Measurements from ENCODE around the gene SPATA31D3. TPM values are rescaled to one million over a fixed set of nuclear protein-coding genes. Genes with fewer than 3 reads are reported as not detected.

SPATA31D3 gene
- total and polyA plus RNA-seq, 2 of the 8 experiments (the other 6 are each of a cell fraction or from before 2014, with no cell fraction given), result not detected

- no peak overlapping the region for H2BK5ac ChIP-seq (ENCODE audit: low read depth, low read length)
- no peak overlapping the region for H2AFZ ChIP-seq (ENCODE audit: low read length)
- no peak overlapping the region for H3K4me2 ChIP-seq (ENCODE audit: insufficient read depth in 1 of 2, low read depth in 2 of 2, low read length in 2 of 2)
- no peak overlapping the region for H4K5ac ChIP-seq (ENCODE audit: insufficient read length, low read depth, low read length)
- no peak overlapping the region for H3K23ac ChIP-seq (ENCODE audit: insufficient read length)
- no peaks in the 10 kb centered on the region for H3K27me3 ChIP-seq (replicated peaks in 1 of 4; ENCODE audit: control insufficient read depth in 3 of 4, extremely low read depth in 1 of 4, insufficient read depth in 3 of 4, low read length in 3 of 4)
- H2AK5ac ChIP-seq (ENCODE audit: low read depth, low read length), result no peak overlapping the region
- no peak for TF ChIP-seq TCF12 (IDR thresholded peaks at IDR 0.05; ENCODE audit: low read depth, low read length)
- no peak for TF ChIP-seq POLR2A (IDR thresholded peaks at IDR 0.05; ENCODE audit: control extremely low read depth in 1 of 2, low read depth in 2 of 2, low read length in 2 of 2)
- TF ChIP-seq BRCA1 (IDR thresholded peaks at IDR 0.05; ENCODE audit: low read depth, low read length), result no peak
- no peak for TF ChIP-seq SP1 (IDR thresholded peaks at IDR 0.05; ENCODE audit: low read depth, low read length)
- H4K91ac ChIP-seq (replicated peaks; ENCODE audit: insufficient read length, low read length), result no peak overlapping the region
- no peaks in the 10 kb centered on the region for H3K23me2 ChIP-seq (ENCODE audit: low read depth, low read length)
- no peaks in the 10 kb centered on the region for H3K4me1 ChIP-seq (replicated peaks in 1 of 4; ENCODE audit: control insufficient read depth in 3 of 4, insufficient read depth in 4 of 4, low read length in 3 of 4)
- H3K4ac ChIP-seq (replicated peaks; ENCODE audit: insufficient read length, low read depth, low read length), result no peak overlapping the region
- H4K8ac ChIP-seq (ENCODE audit: extremely low read depth, insufficient read depth, low read length), result no peak overlapping the region
- no peak overlapping the region for H3K4me3 ChIP-seq (ENCODE audit: extremely low read depth in 1 of 4, insufficient read depth in 2 of 4, low read depth in 3 of 4, low read length in 4 of 4)
- H3K18ac ChIP-seq (ENCODE audit: extremely low read depth, low read length), result no peak overlapping the region
- no peak overlapping the region for H2BK15ac ChIP-seq (ENCODE audit: low read length)
- no peak overlapping the region for H3K56ac ChIP-seq (replicated peaks; ENCODE audit: insufficient read length, low read depth, low read length)
- no peak overlapping the region for H3K9ac ChIP-seq (replicated peaks in 1 of 4; ENCODE audit: extremely low read depth in 1 of 4, low read depth in 3 of 4, low read length in 3 of 4)
- H3K79me1 ChIP-seq (ENCODE audit: low read depth, low read length), result no peaks in the 10 kb centered on the region
- no peak overlapping the region for H2BK20ac ChIP-seq (ENCODE audit: low read length)
- FAIRE-seq (no peak), DNase-seq (ENCODE audit: low read depth in 1 of 2, low spot score in 2 of 2) (no peak)
- H3K14ac ChIP-seq (ENCODE audit: insufficient read length), result no peak overlapping the region
- H2BK120ac ChIP-seq (replicated peaks; ENCODE audit: low read depth, low read length), result no peak overlapping the region
- ChIA-PET POLR2A (ENCODE audit: partially characterized antibody) (no interaction called here), CTCF (ENCODE audit: partially characterized antibody) (interaction anchor here (0.6 kb wide), 1 partner anchor 554 kb away, joined by 3 read pairs; no protein-coding TSS in a partner anchor)
- H3K36me3 ChIP-seq (ENCODE audit: control insufficient read depth in 2 of 4, insufficient read depth in 4 of 4, low read length in 3 of 4), result no peaks in the 10 kb centered on the region
- H2BK12ac ChIP-seq (ENCODE audit: low read depth, low read length), result no peak overlapping the region
- H3K27ac ChIP-seq (ENCODE audit: low read depth, low read length), result no peak overlapping the region
- H4K20me1 ChIP-seq (replicated peaks in 1 of 2; ENCODE audit: control insufficient read depth in 1 of 2, insufficient read depth in 2 of 2, low read length in 2 of 2), result no peaks in the 10 kb centered on the region
- H3K79me2 ChIP-seq (ENCODE audit: control insufficient read depth in 1 of 2, insufficient read depth in 2 of 2, low read length in 2 of 2), result no peaks in the 10 kb centered on the region
- peaks cover 2 to 3% of the 10 kb centered on the region in 2 experiments; a peak in 2 of 4 replicates for H3K9me3 ChIP-seq (ENCODE audit: insufficient read depth in 2 of 2, low read depth in 1 of 2, low read length in 1 of 2)
These were observed 28.4 kb downstream of the SPATA31D3 start for GRCh38 chr9:81971727-81972126.

Measured in H1 (cell line).